A549 (cell line): ENCODE results near the gene INPPL1. TPM values are rescaled to one million over a fixed set of nuclear protein-coding genes. Genes with fewer than 3 reads are reported as not detected.

Experiments used
- ATAC-seq, 2 experiments: fragments of 200-7000 bp in 1 of 2; fragments of >200 bp in 1 of 2; cut with Nextera tagmentation in 1 of 2; cut with Tn5 transposase in 1 of 2; 3 replicates each; pipeline versions ENCODE4 v1.8.0 to v1.9.1; 2018 to 2020; ENCODE audit warnings: mild to moderate bottlenecking in 1 of 2, moderate library complexity in 1 of 2
- CTCF ChIA-PET: fragments of 300-600 bp; sonication (Branson Sonifier 250); formaldehyde crosslinking; extraction: SDS; loops from one replicate; lab custom pipeline; 2021; ENCODE audit warnings: antibody characterized with exemption, inconsistent platforms; lab: Yijun Ruan, JAX
- POLR2A ChIA-PET: fragments of 350-600 bp; formaldehyde crosslinking; extraction: SDS; loops from one replicate; lab custom pipeline; 2021; ENCODE audit warnings: antibody characterized with exemption, inconsistent platforms; lab: Yijun Ruan, JAX
- DNase-seq, 2 experiments: peaks; one replicate each; pipeline versions ENCODE4 v3.0.0 to v3.0.0-alpha.2; 2011 to 2016; ENCODE audit warnings: low read depth in 1 of 2, low spot score in 1 of 2
- FAIRE-seq: peaks from 2 replicates; lab custom pipeline; 2011; peaks lifted over from hg19 to GRCh38; lab: Jason Lieb, UNC
- H3K27ac ChIP-seq, 2 experiments: fragments of >200 bp; sonication (Bioruptor Twin); formaldehyde crosslinking; 3 replicates each; pipeline ENCODE4 v1.5.1; 2016 to 2017
- H3K4me1 ChIP-seq: fragments of >200 bp; sonication (Bioruptor Twin); formaldehyde crosslinking; 3 replicates; pipeline ENCODE4 v1.6.1; 2016
- H3K4me2 ChIP-seq: fragments of >200 bp; sonication (Bioruptor Twin); formaldehyde crosslinking; 3 replicates; pipeline ENCODE4 v1.6.1; 2016
- H3K4me3 ChIP-seq: fragments of >200 bp; sonication (Bioruptor Twin); formaldehyde crosslinking; 3 replicates; pipeline ENCODE4 v1.5.1; 2016
- H3K9me3 ChIP-seq: fragments of >200 bp; sonication (Bioruptor Twin); formaldehyde crosslinking; 3 replicates; pipeline ENCODE4 v1.6.1; 2016
- CBX8 ChIP-seq: fragments of 200-600 bp; sonication (generic); IDR thresholded peaks from 2 replicates; pipeline ENCODE4 v1.6.1; 2016
- EHF ChIP-seq: fragments of 250-450 bp; sonication (Bioruptor Pico); IDR thresholded peaks from 2 replicates; pipeline ENCODE4 v1.5.0; 2020; ENCODE audit warnings: mild to moderate bottlenecking
- ESRRA ChIP-seq: fragments of 150-350 bp; IDR thresholded peaks from 2 replicates; pipeline ENCODE4 v1.6.1; 2014; ENCODE audit warnings: mild to moderate bottlenecking, low read length, borderline replicate concordance
- HES2 ChIP-seq: fragments of >200 bp; sonication (Bioruptor Twin); formaldehyde crosslinking; IDR thresholded peaks from 2 replicates; pipeline ENCODE4 v1.6.1; 2016
- HOXB13 ChIP-seq: fragments of 250-450 bp; sonication (Bioruptor Pico); IDR thresholded peaks from 2 replicates; pipeline ENCODE4 v1.5.0; 2020; ENCODE audit warnings: low read depth, mild to moderate bottlenecking, moderate library complexity
- JUN ChIP-seq, 2 experiments: fragments of >200 bp; sonication (Bioruptor Twin); formaldehyde crosslinking; IDR thresholded peaks; 2 replicates in 1 of 2; 3 replicates in 1 of 2; pipeline ENCODE4 v1.6.1; 2016 to 2017
- NFE2L2 ChIP-seq: fragments of 150-350 bp; conservative IDR thresholded peaks from 2 replicates; pipeline ENCODE4 v1.6.1; 2014; ENCODE audit warnings: low read length
- NPAS2 ChIP-seq: fragments of 250-450 bp; sonication (Bioruptor Pico); IDR thresholded peaks from 2 replicates; pipeline ENCODE4 v1.8.0; 2022; ENCODE audit warnings: mild to moderate bottlenecking, moderate library complexity, borderline replicate concordance
- NR3C1 ChIP-seq: fragments of >200 bp; sonication (Bioruptor Twin); formaldehyde crosslinking; IDR thresholded peaks from 3 replicates; pipeline ENCODE4 v1.6.1; 2017
- POLR2AphosphoS2 ChIP-seq: conservative IDR thresholded peaks from 2 replicates; pipeline ENCODE4 v1.6.1; 2012; ENCODE audit warnings: low read length, improper control_type of control experiment, inconsistent platforms
- RCOR1 ChIP-seq: fragments of 150-350 bp; IDR thresholded peaks from 2 replicates; pipeline ENCODE4 v1.6.1; 2014; ENCODE audit warnings: antibody characterized with exemption, low read length, low read depth
- SMC3 ChIP-seq: fragments of >200 bp; sonication (Bioruptor Twin); formaldehyde crosslinking; IDR thresholded peaks from 3 replicates; pipeline ENCODE4 v1.6.1; 2018; ENCODE audit warnings: inconsistent platforms
- SREBF2 ChIP-seq: fragments of 450-650 bp; IDR thresholded peaks from 2 replicates; pipeline ENCODE4 v1.6.1; 2014; ENCODE audit warnings: mild to moderate bottlenecking, moderate library complexity
- TFCP2L1 ChIP-seq: fragments of 250-450 bp; sonication (Bioruptor Pico); IDR thresholded peaks from 2 replicates; pipeline ENCODE4 v1.5.0; 2021; ENCODE audit warnings: mild to moderate bottlenecking
- ZC3H11A ChIP-seq: fragments of 450-650 bp; IDR thresholded peaks from 2 replicates; pipeline ENCODE4 v1.6.1; 2014; ENCODE audit warnings: antibody characterized with exemption, mild to moderate bottlenecking
- ZSCAN20 ChIP-seq: fragments of 250-450 bp; sonication (Bioruptor Pico); IDR thresholded peaks from 2 replicates; pipeline ENCODE4 v1.8.0; 2022; ENCODE audit warnings: mild to moderate bottlenecking, moderate library complexity
- WGBS: methylation state at CpG from one replicate; pipeline ENCODE4 v1.1.6; 2017; ENCODE audit errors: missing lambda C conversion rate; 5-methylcytosine and 5-hydroxymethylcytosine counted together
- polyA plus RNA-seq, 4 experiments: library from polyadenylated mRNA; depleted of rRNA in 3 of 4; stranded (reverse); fragments of >200 nt; fragmentation: RNase III in 1 of 4; extraction: RNeasy Plus Mini Kit Qiagen cat#74134 plus additional on column Dnase treatment in 1 of 4; gene quantifications; 2 replicates in 3 of 4; 3 replicates in 1 of 4; pipeline ENCODE4 v1.2.3, GENCODE V29; 2011 to 2017
- TF ChIP-seq, protein P1 (sequence below): fragments of >200 bp; sonication (Bioruptor Twin); formaldehyde crosslinking; IDR thresholded peaks from 3 replicates; pipeline ENCODE4 v1.5.1; 2016
- TF ChIP-seq, protein P2 (sequence below): IDR thresholded peaks from 2 replicates; pipeline ENCODE4 v1.6.1; 2012
- TF ChIP-seq, protein P3 (sequence below): IDR thresholded peaks from 2 replicates; pipeline ENCODE4 v1.6.1; 2012; ENCODE audit warnings: low read depth, borderline replicate concordance

INPPL1 gene
- polyA plus RNA-seq, 2 of the 4 experiments (the other 2 are of a cell fraction), result 67.4 to 103 TPM

DNA sequence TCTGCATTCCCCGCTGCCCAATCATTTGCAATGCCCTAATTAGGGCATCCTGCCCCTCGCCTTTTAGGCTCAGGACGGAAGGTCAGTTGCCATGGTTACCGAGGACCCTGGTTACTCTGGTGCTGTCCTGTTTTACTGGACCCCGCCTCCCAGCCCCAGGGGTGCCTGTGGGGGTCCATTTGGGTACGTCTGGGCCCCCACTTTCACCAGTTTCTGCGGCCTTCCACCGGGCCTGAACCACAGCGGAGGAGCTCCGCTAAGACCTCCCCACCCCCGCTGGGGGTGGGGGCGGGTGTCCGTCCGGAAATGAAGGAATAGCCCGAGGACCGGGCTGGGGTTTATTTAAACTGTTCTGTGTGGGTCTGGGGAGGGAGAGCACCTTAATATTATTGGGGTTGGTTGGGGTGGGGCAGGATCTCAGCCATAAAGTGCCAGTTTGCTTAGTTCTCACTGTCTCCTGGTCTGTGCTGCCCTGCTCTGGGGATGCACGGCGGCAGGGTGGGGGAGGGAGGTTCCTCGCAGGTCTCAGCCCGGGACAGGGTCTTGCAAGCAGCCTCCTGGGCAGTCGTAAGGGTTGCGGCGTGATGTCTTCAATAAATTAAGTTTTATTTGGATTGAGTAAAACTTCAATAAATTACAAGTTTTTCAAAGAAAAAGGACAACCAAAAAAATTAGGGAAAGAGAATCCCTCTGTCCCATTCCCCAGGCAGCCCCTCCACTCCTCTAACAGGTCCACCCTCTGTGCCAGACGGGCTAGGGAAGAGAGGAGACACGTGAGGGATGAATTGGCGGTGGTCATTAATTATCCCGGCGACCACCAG is 14.1 kb downstream of the INPPL1 start:
- FAIRE-seq, result no peak
- Histone ChIP-seq H3K9me3 (0 out of 3 replicates have a peak, but pooled peaks cover 3% of the 10 kb centered on the region), H3K4me3 (no peak overlapping the region), H3K4me1 (peaks cover 12% of the 10 kb centered on the region)
- no peak for DNase-seq
- 79% methylated on average over 23 of the region's 28 CpGs for WGBS
- TF ChIP-seq EHF (CRISPR knock-in tag) (no peak), ESRRA (no peak), NPAS2 (no peak)
- TF ChIP-seq, protein P1, sequence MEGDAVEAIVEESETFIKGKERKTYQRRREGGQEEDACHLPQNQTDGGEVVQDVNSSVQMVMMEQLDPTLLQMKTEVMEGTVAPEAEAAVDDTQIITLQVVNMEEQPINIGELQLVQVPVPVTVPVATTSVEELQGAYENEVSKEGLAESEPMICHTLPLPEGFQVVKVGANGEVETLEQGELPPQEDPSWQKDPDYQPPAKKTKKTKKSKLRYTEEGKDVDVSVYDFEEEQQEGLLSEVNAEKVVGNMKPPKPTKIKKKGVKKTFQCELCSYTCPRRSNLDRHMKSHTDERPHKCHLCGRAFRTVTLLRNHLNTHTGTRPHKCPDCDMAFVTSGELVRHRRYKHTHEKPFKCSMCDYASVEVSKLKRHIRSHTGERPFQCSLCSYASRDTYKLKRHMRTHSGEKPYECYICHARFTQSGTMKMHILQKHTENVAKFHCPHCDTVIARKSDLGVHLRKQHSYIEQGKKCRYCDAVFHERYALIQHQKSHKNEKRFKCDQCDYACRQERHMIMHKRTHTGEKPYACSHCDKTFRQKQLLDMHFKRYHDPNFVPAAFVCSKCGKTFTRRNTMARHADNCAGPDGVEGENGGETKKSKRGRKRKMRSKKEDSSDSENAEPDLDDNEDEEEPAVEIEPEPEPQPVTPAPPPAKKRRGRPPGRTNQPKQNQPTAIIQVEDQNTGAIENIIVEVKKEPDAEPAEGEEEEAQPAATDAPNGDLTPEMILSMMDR, result no peak
- TF ChIP-seq, all 56 proteins: peak for 0
- no peak overlapping the region for H3K27ac ChIP-seq
- H3K4me2 ChIP-seq, result no peak overlapping the region
- no peak for ATAC-seq
- ChIA-PET CTCF (interaction anchor here (0.6 to 5.9 kb wide), 25 partner anchors 10 to 260 kb away, joined by 3 to 83 read pairs (median 4); partner anchors contain the start of genes FOLR2, INPPL1 and TOMT), POLR2A (interaction anchor here (0.9 kb wide), 1 partner anchor 15 kb away, joined by 4 read pairs; no protein-coding TSS in a partner anchor)

GRCh38 chr11:72239313-72239848 is 14.8 kb downstream of the INPPL1 start:
- Histone ChIP-seq H3K4me1 (peaks cover 12% of the 10 kb centered on the region), H3K9me3 (0 out of 3 replicates have a peak, but pooled peaks cover 3% of the 10 kb centered on the region), H3K4me3 (no peak overlapping the region), H3K27ac (no peak overlapping the region), H3K4me2 (no peak overlapping the region)
- FAIRE-seq (no peak), DNase-seq (no peak), ATAC-seq (no peak; a peak in 1 of 6 replicates)
- CTCF ChIA-PET, result interaction anchor here (1.2 to 5.9 kb wide), 4 partner anchors 11 to 176 kb away, joined by 3 to 83 read pairs (median 6); partner anchors contain the start of gene INPPL1
- WGBS, result 61% methylated on average over 23 of the region's 25 CpGs
- TF ChIP-seq POLR2AphosphoS2, result 0 out of 2 replicates have a peak, but pooled peaks have one; percentile 81
- TF ChIP-seq RCOR1, result no peak
- TF ChIP-seq SREBF2, result no peak
- TF ChIP-seq, protein P1, result no peak
- TF ChIP-seq, protein P2, sequence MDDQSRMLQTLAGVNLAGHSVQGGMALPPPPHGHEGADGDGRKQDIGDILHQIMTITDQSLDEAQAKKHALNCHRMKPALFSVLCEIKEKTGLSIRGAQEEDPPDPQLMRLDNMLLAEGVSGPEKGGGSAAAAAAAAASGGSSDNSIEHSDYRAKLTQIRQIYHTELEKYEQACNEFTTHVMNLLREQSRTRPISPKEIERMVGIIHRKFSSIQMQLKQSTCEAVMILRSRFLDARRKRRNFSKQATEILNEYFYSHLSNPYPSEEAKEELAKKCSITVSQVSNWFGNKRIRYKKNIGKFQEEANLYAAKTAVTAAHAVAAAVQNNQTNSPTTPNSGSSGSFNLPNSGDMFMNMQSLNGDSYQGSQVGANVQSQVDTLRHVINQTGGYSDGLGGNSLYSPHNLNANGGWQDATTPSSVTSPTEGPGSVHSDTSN, result peak; percentile 27
- TF ChIP-seq EHF (CRISPR knock-in tag), result no peak
- no peak for TF ChIP-seq TFCP2L1 (CRISPR knock-in tag)
- TF ChIP-seq NR3C1, result no peak
- no peak for TF ChIP-seq SMC3
- no peak for TF ChIP-seq ZSCAN20 (CRISPR knock-in tag)
- POLR2A ChIA-PET, result no interaction called here

DNA sequence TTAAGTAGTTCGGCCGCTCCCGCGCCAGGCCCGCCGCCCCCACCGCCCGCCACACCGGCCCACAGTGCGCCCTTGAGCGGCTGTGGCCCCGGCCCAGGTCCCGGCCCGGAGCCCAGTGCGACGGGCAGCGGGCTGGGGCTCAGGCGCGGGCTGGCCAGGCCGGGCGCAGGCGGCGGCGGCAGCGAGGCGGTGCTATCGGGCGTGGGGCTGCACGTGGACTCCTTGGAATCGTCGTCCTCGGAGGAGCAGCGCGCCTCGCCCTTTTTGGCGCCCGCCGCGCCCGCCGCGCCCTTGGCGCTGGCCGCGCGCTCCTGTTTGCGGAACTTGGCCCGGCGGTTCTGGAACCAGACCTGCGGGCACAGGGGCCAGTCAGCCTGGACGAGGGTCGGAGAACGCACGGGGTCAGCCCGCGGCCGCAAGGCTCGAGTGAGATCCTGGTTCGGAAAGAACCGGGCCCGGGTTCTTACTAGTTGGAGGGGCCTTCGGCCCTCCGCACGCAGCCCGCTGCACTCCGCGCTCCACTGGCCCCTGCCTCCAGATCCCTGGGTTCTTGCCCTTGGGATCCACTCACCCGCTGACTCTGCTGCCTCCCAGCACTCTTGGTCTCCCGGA is 15.4 kb downstream of the INPPL1 start:
- 80% methylated on average over 45 of the region's 69 CpGs for WGBS
- H3K27ac ChIP-seq, result no peak overlapping the region
- ATAC-seq (peak in 1 of 2 experiments; percentile 8; a peak in 3 of 6 replicates), DNase-seq (no peak), FAIRE-seq (no peak)
- CTCF ChIA-PET, result interaction anchor here (0.7 to 5.9 kb wide), 4 partner anchors 10 to 263 kb away, joined by 3 to 83 read pairs (median 4); partner anchors contain the start of gene INPPL1
- POLR2A ChIA-PET, result no interaction called here
- H3K4me2 ChIP-seq, result no peak overlapping the region
- H3K4me1 ChIP-seq, result peaks cover 12% of the 10 kb centered on the region
- H3K9me3 ChIP-seq, result 0 out of 3 replicates have a peak, but pooled peaks cover 3% of the 10 kb centered on the region
- no peak overlapping the region for H3K4me3 ChIP-seq
- TF ChIP-seq JUN (IDR thresholded peaks at IDR 0.05) (no peak), TFCP2L1 (CRISPR knock-in tag) (no peak), RCOR1 (no peak), ZC3H11A (no peak), POLR2AphosphoS2 (no peak), CBX8 (no peak), NPAS2 (no peak), NFE2L2 (no peak), HES2 (no peak), HOXB13 (CRISPR knock-in tag) (no peak)
- TF ChIP-seq, protein P3, sequence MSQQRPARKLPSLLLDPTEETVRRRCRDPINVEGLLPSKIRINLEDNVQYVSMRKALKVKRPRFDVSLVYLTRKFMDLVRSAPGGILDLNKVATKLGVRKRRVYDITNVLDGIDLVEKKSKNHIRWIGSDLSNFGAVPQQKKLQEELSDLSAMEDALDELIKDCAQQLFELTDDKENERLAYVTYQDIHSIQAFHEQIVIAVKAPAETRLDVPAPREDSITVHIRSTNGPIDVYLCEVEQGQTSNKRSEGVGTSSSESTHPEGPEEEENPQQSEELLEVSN, result no peak
